Neural cell (in vitro differentiated cells): Measurements from ENCODE around the gene GC. TPM values are rescaled to one million over a fixed set of nuclear protein-coding genes. Genes with fewer than 3 reads are reported as not detected.
A peak's percentile ranks its signal among the peaks of the same experiment; 100 is the strongest.

Source experiments
- H2AFZ ChIP-seq: fragments of 200-600, 300-800 bp; sonication (generic), shearing (Covaris generic); 2 replicates; pipeline ENCODE4 v1.6.0; 2014; ENCODE audit warnings: low read depth, mild to moderate bottlenecking, antibody characterized with exemption, low read length, moderate library complexity
- H3F3A ChIP-seq: fragments of 200-600 bp; shearing (Covaris generic); 2 replicates; pipeline ENCODE4 v1.6.1; 2016; ENCODE audit warnings: mild to moderate bottlenecking, moderate library complexity, mixed read lengths, antibody characterized with exemption, low read length; ENCODE audit not compliant: insufficient read depth, poor library complexity, severe bottlenecking
- H3K27ac ChIP-seq: fragments of 200-600, 300-800 bp; sonication (generic), shearing (Covaris generic); 2 replicates; pipeline ENCODE4 v1.5.1; 2014; ENCODE audit warnings: mild to moderate bottlenecking, low read length, moderate library complexity
- H3K27me3 ChIP-seq: fragments of 300-800, 200-600 bp; sonication (generic), shearing (Covaris generic); 2 replicates; pipeline ENCODE4 v1.6.0; 2014; ENCODE audit warnings: mild to moderate bottlenecking, low read depth, low read length, moderate library complexity; ENCODE audit not compliant: insufficient read depth
- H3K36me3 ChIP-seq: fragments of 300-800, 200-600 bp; sonication (generic), shearing (Covaris generic); 2 replicates; pipeline ENCODE4 v1.5.1; 2014; ENCODE audit warnings: mild to moderate bottlenecking, antibody characterized with exemption, low read length, moderate library complexity; ENCODE audit not compliant: insufficient read depth
- H3K4me2 ChIP-seq: fragments of 300-800, 200-600 bp; sonication (generic), shearing (Covaris generic); 2 replicates; pipeline ENCODE4 v1.6.0; 2014; ENCODE audit warnings: mild to moderate bottlenecking, low read length
- H3K4me3 ChIP-seq: fragments of 300-800, 200-600 bp; sonication (generic), shearing (Covaris generic); 2 replicates; pipeline ENCODE4 v1.5.1; 2014; ENCODE audit warnings: mild to moderate bottlenecking, low read length, moderate library complexity
- H3K79me2 ChIP-seq: fragments of 200-600 bp; shearing (Covaris generic); replicated peaks from 2 replicates; pipeline ENCODE4 v1.6.0; 2014; ENCODE audit warnings: mild to moderate bottlenecking, low read length, moderate library complexity; ENCODE audit not compliant: insufficient read depth
- H3K9ac ChIP-seq: fragments of 300-800, 200-600 bp; sonication (generic), shearing (Covaris generic); 2 replicates; pipeline ENCODE4 v1.6.1; 2016; ENCODE audit warnings: mild to moderate bottlenecking, low read length, mixed read lengths
- H3K9me2 ChIP-seq: fragments of 200-600 bp; shearing (Covaris generic); 2 replicates; pipeline ENCODE4 v1.6.1; 2016; ENCODE audit warnings: mild to moderate bottlenecking, low read length, mixed read lengths; ENCODE audit not compliant: insufficient read depth
- H3K9me3 ChIP-seq: fragments of 200-600, 300-800 bp; sonication (generic), shearing (Covaris generic); 2 replicates; pipeline ENCODE4 v1.6.1; 2016; ENCODE audit warnings: mild to moderate bottlenecking, mixed run types, low read length, moderate library complexity, mixed read lengths
- H4K20me1 ChIP-seq: fragments of 200-600 bp; shearing (Covaris generic); 2 replicates; pipeline ENCODE4 v1.6.1; 2016; ENCODE audit warnings: mild to moderate bottlenecking, mixed run types; ENCODE audit not compliant: insufficient read depth
- EP300 ChIP-seq: fragments of 450-650 bp; conservative IDR thresholded peaks from 2 replicates; pipeline ENCODE4 v1.6.1; 2014; ENCODE audit warnings: antibody characterized with exemption, mild to moderate bottlenecking, moderate library complexity; ENCODE audit not compliant: poor library complexity, severe bottlenecking
- EZH2 ChIP-seq: fragments of 200-600, 300-800 bp; shearing (Covaris generic), sonication (generic); IDR thresholded peaks from 2 replicates; pipeline ENCODE4 v1.6.1; 2014; ENCODE audit warnings: antibody characterized with exemption, low read length, borderline replicate concordance, mild to moderate bottlenecking; ENCODE audit not compliant: insufficient read depth, poor library complexity, severe bottlenecking
- MXI1 ChIP-seq: fragments of 450-650 bp; conservative IDR thresholded peaks from 2 replicates; pipeline ENCODE4 v1.6.1; 2014; ENCODE audit warnings: antibody characterized with exemption, mild to moderate bottlenecking; ENCODE audit not compliant: poor library complexity, severe bottlenecking
- POLR2AphosphoS5 ChIP-seq: IDR thresholded peaks from 2 replicates; pipeline ENCODE4 v1.6.1; 2012
- RAD21 ChIP-seq: fragments of 450-650 bp; conservative IDR thresholded peaks from 2 replicates; pipeline ENCODE4 v1.6.1; 2014; ENCODE audit warnings: antibody characterized with exemption, mild to moderate bottlenecking, moderate library complexity
- SMC3 ChIP-seq: fragments of 450-650 bp; conservative IDR thresholded peaks from 2 replicates; pipeline ENCODE4 v1.6.1; 2014; ENCODE audit warnings: antibody characterized with exemption, mild to moderate bottlenecking, moderate library complexity; ENCODE audit not compliant: poor library complexity
- TAF1 ChIP-seq: IDR thresholded peaks from 2 replicates; pipeline ENCODE4 v1.6.1; 2012; ENCODE audit warnings: low read depth
- polyA plus RNA-seq: library from polyadenylated mRNA; depleted of rRNA; stranded (reverse); fragments of >200 nt; gene quantifications from 2 replicates; pipeline ENCODE4 v1.2.3, GENCODE V29; 2014
- TF ChIP-seq, protein P1 (sequence below): fragments of 450-650 bp; IDR thresholded peaks from 2 replicates; pipeline ENCODE4 v1.5.1; 2014; ENCODE audit warnings: antibody characterized with exemption, mild to moderate bottlenecking, moderate library complexity; ENCODE audit not compliant: poor library complexity, severe bottlenecking

GC gene
- polyA plus RNA-seq, 1 donor from 2014 or later: not detected

- TF ChIP-seq MXI1 (no peak), RAD21 (peak; percentile 49), TAF1 (no peak), EP300 (no peak), POLR2AphosphoS5 (no peak), EZH2 (no peak), SMC3 (peak; percentile 32)
- TF ChIP-seq, protein P1, sequence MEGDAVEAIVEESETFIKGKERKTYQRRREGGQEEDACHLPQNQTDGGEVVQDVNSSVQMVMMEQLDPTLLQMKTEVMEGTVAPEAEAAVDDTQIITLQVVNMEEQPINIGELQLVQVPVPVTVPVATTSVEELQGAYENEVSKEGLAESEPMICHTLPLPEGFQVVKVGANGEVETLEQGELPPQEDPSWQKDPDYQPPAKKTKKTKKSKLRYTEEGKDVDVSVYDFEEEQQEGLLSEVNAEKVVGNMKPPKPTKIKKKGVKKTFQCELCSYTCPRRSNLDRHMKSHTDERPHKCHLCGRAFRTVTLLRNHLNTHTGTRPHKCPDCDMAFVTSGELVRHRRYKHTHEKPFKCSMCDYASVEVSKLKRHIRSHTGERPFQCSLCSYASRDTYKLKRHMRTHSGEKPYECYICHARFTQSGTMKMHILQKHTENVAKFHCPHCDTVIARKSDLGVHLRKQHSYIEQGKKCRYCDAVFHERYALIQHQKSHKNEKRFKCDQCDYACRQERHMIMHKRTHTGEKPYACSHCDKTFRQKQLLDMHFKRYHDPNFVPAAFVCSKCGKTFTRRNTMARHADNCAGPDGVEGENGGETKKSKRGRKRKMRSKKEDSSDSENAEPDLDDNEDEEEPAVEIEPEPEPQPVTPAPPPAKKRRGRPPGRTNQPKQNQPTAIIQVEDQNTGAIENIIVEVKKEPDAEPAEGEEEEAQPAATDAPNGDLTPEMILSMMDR: peak; percentile 31
- no peaks in the 10 kb centered on the region for H3K9me2 ChIP-seq
- H2AFZ ChIP-seq: no peak overlapping the region
- H3K27me3 ChIP-seq: no peaks in the 10 kb centered on the region
- H3F3A ChIP-seq: no peaks in the 10 kb centered on the region
- no peaks in the 10 kb centered on the region for H3K9me3 ChIP-seq
- no peaks in the 10 kb centered on the region for H4K20me1 ChIP-seq
- no peak overlapping the region for H3K9ac ChIP-seq
- H3K4me2 ChIP-seq: no peak overlapping the region
- H3K27ac ChIP-seq: no peak overlapping the region
- H3K4me3 ChIP-seq: no peak overlapping the region
- H3K36me3 ChIP-seq: no peaks in the 10 kb centered on the region
- H3K79me2 ChIP-seq: no peaks in the 10 kb centered on the region
Observed at GRCh38 chr4:71772592-71772991, 11.3 kb downstream of the GC start.

DNA sequence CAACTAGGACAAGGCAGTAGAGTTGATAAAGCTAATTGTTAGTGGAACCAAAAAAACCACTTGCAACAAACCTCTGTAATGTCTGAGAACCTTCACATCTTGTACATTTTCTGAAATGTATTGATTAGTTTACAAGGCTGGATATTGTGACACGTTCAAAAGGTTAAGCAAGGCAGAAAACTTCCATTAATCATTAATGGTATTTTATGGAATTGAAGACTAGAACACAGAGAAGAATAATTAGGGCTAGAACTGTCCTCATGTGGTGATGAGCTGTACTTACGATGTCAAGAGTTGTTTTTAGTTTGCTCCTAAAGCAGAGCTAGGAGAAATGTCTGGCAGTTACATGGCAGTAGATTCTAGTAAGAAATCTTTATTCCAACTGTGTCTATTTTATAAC is 12.3 kb downstream of the GC start:
- Histone ChIP-seq H3K27me3 (no peaks in the 10 kb centered on the region), H2AFZ (no peak overlapping the region)

More for the DNA sequence above, 12.3 kb downstream of the GC start:
- Histone ChIP-seq H3K36me3 (no peaks in the 10 kb centered on the region), H3F3A (no peaks in the 10 kb centered on the region), H3K9ac (no peak overlapping the region), H3K9me3 (no peaks in the 10 kb centered on the region), H3K79me2 (no peaks in the 10 kb centered on the region), H4K20me1 (no peaks in the 10 kb centered on the region), H3K4me2 (no peak overlapping the region), H3K9me2 (no peaks in the 10 kb centered on the region), H3K27ac (no peak overlapping the region), H3K4me3 (no peak overlapping the region)
- TF ChIP-seq RAD21: no peak
- no peak for TF ChIP-seq TAF1
- no peak for TF ChIP-seq EZH2
- TF ChIP-seq SMC3: no peak
- TF ChIP-seq, protein P1: no peak
- no peak for TF ChIP-seq EP300
- TF ChIP-seq MXI1: no peak
- TF ChIP-seq POLR2AphosphoS5: no peak
